ENCODE results near the gene BAK1. TPM values are rescaled to one million over a fixed set of nuclear protein-coding genes. Genes with fewer than 3 reads are reported as not detected.
A peak's percentile ranks its signal among the peaks of the same experiment; 100 is the strongest.

The BAK1 gene
- polyA plus RNA-seq, 3 donors: 27.8 to 41.5 (median 34.0) TPM

DNA sequence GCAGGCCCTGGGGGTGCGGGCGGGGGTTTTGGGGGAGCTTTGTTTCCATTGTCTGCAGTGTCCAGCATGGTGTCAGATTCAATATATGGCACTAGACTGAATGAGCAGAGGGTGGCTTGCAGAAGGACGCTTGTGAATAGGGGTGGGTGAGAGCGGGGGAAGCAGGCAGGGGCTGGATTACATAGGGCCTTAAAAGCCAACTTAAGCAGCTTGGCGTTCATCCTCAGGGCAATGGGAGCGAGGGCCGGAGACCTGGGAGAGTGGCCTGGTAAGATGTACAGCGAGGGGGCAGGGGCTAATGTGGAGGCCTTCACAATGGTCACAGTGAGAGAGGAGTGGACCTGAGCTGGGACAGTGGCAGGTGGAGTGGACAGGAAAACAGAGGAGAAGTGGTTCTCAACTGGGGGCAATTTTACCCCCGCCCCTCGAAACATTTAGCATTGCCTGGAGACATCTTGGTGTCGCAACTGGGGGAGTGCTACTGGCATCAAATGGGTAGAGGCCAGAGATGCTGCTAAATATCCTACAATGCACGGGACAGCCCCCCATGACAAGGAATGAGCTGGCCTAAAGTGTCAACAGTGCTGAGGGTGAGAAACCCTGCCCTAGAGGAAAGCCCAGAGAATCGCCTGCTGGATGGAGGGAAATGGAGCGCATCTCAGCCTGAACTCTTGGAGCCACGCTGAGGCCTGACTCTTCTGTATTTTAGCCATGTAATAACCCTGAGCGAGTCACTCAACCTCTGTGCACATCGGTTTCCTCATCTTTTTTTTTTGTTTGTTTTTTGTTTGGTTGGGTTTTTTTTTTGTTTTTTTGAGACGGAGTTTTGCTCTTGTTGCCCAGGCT lies 15.1 kb upstream of the BAK1 start:
- no peak overlapping the region for H3K4me3 Mint-ChIP-seq
- TF ChIP-seq, protein P1, sequence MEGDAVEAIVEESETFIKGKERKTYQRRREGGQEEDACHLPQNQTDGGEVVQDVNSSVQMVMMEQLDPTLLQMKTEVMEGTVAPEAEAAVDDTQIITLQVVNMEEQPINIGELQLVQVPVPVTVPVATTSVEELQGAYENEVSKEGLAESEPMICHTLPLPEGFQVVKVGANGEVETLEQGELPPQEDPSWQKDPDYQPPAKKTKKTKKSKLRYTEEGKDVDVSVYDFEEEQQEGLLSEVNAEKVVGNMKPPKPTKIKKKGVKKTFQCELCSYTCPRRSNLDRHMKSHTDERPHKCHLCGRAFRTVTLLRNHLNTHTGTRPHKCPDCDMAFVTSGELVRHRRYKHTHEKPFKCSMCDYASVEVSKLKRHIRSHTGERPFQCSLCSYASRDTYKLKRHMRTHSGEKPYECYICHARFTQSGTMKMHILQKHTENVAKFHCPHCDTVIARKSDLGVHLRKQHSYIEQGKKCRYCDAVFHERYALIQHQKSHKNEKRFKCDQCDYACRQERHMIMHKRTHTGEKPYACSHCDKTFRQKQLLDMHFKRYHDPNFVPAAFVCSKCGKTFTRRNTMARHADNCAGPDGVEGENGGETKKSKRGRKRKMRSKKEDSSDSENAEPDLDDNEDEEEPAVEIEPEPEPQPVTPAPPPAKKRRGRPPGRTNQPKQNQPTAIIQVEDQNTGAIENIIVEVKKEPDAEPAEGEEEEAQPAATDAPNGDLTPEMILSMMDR (IDR thresholded peaks at IDR 0.05): no peak
- H3K27ac Mint-ChIP-seq: no peak overlapping the region
- H3K4me1 Mint-ChIP-seq: peaks cover 16% of the 10 kb centered on the region
- peaks cover 20 to 27% (median 25%) of the 10 kb centered on the region in 3 donors for H3K27me3 Mint-ChIP-seq (ENCODE audit: low read depth in 3 of 3)
- Histone ChIP-seq H2AFZ (ENCODE audit: insufficient read depth, low read depth, low read length, poor library complexity, severe bottlenecking) (no peak overlapping the region), H4K20me1 (ENCODE audit: insufficient read depth, low read length) (no peaks in the 10 kb centered on the region), H3K27me3 (ENCODE audit: control insufficient read depth in 2 of 2, insufficient read depth in 2 of 2, low read length in 2 of 2) (peaks cover 3 to 14% of the 10 kb centered on the region in 2 donors), H3K4me2 (replicated peaks; ENCODE audit: extremely low read depth, low read length, poor library complexity, severe bottlenecking) (no peak overlapping the region), H3K4me1 (ENCODE audit: control insufficient read depth in 1 of 2, insufficient read depth in 2 of 2, low read length in 2 of 2) (peaks cover 0 to 10% of the 10 kb centered on the region in 2 donors), H3K27ac (ENCODE audit: low read depth in 1 of 2, low read length in 2 of 2) (no peak overlapping the region), H3K4me3 (replicated peaks in 1 of 3; ENCODE audit: low read depth in 2 of 3, low read length in 3 of 3) (no peak overlapping the region), H3K36me3 (replicated peaks in 1 of 2; ENCODE audit: control insufficient read depth in 1 of 2, insufficient read depth in 2 of 2, low read length in 2 of 2) (no peaks in the 10 kb centered on the region), H3K79me2 (ENCODE audit: insufficient read depth, low read length) (no peaks in the 10 kb centered on the region), H3K9ac (ENCODE audit: insufficient read depth, low read length, poor library complexity, severe bottlenecking) (no peak overlapping the region), H3K9me3 (replicated peaks in 1 of 2; ENCODE audit: control insufficient read depth in 1 of 2, insufficient read depth in 1 of 2, low read length in 2 of 2) (no peaks in the 10 kb centered on the region)
- intact Hi-C loops (cut with micrococcal nuclease): no loop called here
- WGBS (ENCODE audit: insufficient coverage): 95% methylated on average over 14 of the region's 18 CpGs
- H3K36me3 Mint-ChIP-seq: no peaks in the 10 kb centered on the region
- peaks cover 0 to 3% (median 0%) of the 10 kb centered on the region in 7 donors for H3K9me3 Mint-ChIP-seq
- no peak for DNase-seq

DNA sequence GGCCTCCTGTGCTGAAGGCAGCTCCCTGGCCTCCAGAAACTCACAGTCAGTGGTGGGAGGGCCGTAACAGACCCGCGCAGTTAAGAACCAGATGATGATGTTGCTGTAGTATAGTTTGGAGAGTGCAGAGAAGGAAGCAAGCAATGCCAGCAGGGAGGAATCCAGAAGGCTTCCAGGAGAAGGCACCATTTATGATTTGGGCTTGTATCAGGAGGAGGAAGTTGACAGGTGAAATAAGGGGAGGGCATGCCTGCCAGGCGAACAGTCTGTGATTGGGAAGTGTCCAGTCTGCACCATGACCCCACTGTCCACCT lies 13.3 kb upstream of the BAK1 start:
- H3K9me3 Mint-ChIP-seq: peaks cover 0 to 3% (median 0%) of the 10 kb centered on the region in 7 donors
- no peaks in the 10 kb centered on the region for H3K9me3 ChIP-seq (replicated peaks in 1 of 2; ENCODE audit: control insufficient read depth in 1 of 2, insufficient read depth in 1 of 2, low read length in 2 of 2)
- DNase-seq: no peak
- H3K27me3 Mint-ChIP-seq (ENCODE audit: low read depth in 3 of 3): peaks cover 22 to 27% (median 25%) of the 10 kb centered on the region in 3 donors
- no peak overlapping the region for H3K27ac Mint-ChIP-seq
- H3K36me3 ChIP-seq (replicated peaks in 1 of 2; ENCODE audit: control insufficient read depth in 1 of 2, insufficient read depth in 2 of 2, low read length in 2 of 2): no peaks in the 10 kb centered on the region
- peaks cover 0 to 10% of the 10 kb centered on the region in 2 donors for H3K4me1 ChIP-seq (ENCODE audit: control insufficient read depth in 1 of 2, insufficient read depth in 2 of 2, low read length in 2 of 2)
- intact Hi-C loops (cut with micrococcal nuclease): no loop called here
- peaks cover 3 to 14% of the 10 kb centered on the region in 2 donors for H3K27me3 ChIP-seq (ENCODE audit: control insufficient read depth in 2 of 2, insufficient read depth in 2 of 2, low read length in 2 of 2)
- no peaks in the 10 kb centered on the region for H3K79me2 ChIP-seq (ENCODE audit: insufficient read depth, low read length)
- H3K36me3 Mint-ChIP-seq: no peaks in the 10 kb centered on the region
- peak overlapping the region; percentile 70 for H2AFZ ChIP-seq (ENCODE audit: insufficient read depth, low read depth, low read length, poor library complexity, severe bottlenecking)
- H3K4me3 ChIP-seq (replicated peaks in 1 of 3; ENCODE audit: low read depth in 2 of 3, low read length in 3 of 3): peak overlapping the region in 1 of 3 experiments; percentile 14
- H3K4me3 Mint-ChIP-seq: peak overlapping the region; percentile 21 to 64
- 0% methylated on average over 3 of the region's 4 CpGs for WGBS (ENCODE audit: insufficient coverage)
- no peak overlapping the region for H3K9ac ChIP-seq (ENCODE audit: insufficient read depth, low read length, poor library complexity, severe bottlenecking)
- peak overlapping the region; percentile 35 for H3K4me2 ChIP-seq (replicated peaks; ENCODE audit: extremely low read depth, low read length, poor library complexity, severe bottlenecking)
- TF ChIP-seq, protein P1 (IDR thresholded peaks at IDR 0.05): no peak
- H3K27ac ChIP-seq (ENCODE audit: low read depth in 1 of 2, low read length in 2 of 2): no peak overlapping the region
- H3K4me1 Mint-ChIP-seq: peaks cover 16% of the 10 kb centered on the region
- H4K20me1 ChIP-seq (ENCODE audit: insufficient read depth, low read length): no peaks in the 10 kb centered on the region
